GM12873 (cell line): ENCODE measurements around the gene GGT5.

ENCODE experiments used
- TF ChIP-seq, protein P1 (sequence below): IDR thresholded peaks from 2 replicates; pipeline ENCODE4 v1.5.1; 2012; ENCODE audit warnings: low read depth, mild to moderate bottlenecking, moderate library complexity, low read length, control low read depth; ENCODE audit not compliant: insufficient read depth; ENCODE audit errors: missing control alignments

GGT5 gene

DNA sequence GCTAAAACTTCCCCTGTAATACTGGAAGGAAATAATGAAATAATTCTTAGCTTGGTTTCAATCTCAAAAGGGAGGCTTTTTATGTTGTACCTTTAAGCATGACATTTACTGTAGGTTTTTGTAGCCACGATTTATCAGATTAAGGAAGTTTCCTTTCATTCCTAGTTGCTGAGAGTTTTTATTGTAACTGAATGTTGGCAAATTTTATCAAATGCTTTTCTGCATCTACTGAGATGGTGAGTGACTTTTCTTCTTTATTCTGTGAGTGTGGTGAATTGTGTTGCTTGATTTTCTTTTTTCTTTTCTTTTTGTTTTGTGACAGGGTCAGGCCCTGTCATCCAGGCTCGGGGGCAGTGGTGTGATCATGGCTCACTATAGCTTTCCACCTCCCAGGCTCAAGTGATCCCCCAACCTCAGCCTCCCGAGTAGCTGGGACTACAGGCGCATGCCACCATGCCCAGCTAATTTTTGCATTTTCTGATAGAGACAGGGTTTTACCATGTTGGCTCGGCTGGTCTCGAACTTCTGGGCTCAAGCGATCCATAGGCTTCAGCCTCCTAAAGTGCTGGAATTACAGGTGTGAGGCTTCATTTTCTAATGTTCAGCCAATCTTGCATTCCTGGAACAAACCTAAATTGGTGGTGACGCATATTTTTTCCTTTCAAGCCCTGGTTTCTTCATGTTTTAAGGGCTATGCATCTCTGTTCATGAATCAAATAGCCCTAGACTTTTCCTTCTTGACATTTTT is 37.4 kb downstream of the GGT5 start:
- TF ChIP-seq, protein P1, sequence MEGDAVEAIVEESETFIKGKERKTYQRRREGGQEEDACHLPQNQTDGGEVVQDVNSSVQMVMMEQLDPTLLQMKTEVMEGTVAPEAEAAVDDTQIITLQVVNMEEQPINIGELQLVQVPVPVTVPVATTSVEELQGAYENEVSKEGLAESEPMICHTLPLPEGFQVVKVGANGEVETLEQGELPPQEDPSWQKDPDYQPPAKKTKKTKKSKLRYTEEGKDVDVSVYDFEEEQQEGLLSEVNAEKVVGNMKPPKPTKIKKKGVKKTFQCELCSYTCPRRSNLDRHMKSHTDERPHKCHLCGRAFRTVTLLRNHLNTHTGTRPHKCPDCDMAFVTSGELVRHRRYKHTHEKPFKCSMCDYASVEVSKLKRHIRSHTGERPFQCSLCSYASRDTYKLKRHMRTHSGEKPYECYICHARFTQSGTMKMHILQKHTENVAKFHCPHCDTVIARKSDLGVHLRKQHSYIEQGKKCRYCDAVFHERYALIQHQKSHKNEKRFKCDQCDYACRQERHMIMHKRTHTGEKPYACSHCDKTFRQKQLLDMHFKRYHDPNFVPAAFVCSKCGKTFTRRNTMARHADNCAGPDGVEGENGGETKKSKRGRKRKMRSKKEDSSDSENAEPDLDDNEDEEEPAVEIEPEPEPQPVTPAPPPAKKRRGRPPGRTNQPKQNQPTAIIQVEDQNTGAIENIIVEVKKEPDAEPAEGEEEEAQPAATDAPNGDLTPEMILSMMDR = no peak

DNA sequence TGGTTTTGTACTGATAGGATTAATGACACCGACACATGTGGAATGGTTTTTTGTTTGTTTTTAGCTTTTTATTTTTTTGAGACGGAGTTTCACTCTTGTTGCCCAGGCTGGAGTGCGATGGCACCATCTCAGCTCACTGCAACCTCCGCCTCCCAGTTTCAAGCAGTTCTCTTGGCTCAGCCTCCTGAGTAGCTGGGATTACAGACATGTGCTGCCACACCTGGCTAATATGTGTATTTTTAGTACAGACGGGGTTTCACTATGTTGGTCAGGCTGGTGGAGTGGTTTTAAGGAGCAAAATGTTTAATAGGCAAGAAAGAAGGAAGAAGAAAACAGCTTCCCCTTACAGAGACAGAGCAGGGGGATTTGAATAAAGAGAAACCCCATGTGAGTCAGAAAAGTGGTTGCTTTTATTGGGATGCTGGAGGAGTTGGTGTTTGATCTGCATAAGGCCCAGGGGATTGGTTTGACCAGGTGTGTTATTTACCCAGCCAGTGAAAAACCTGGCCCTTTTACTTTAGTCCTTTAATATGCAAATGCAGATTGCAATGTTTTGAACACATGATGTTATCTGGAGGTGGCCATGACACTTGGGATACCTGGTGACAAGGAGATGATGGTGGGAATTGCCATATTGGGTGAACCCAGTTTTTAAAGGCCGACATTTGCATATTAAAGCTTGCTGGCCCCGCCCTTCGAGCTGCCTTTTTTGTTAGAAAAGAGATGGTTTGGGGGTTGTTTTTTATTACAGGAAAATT is 39.3 kb downstream of the GGT5 start:
- TF ChIP-seq, protein P1 = no peak

DNA sequence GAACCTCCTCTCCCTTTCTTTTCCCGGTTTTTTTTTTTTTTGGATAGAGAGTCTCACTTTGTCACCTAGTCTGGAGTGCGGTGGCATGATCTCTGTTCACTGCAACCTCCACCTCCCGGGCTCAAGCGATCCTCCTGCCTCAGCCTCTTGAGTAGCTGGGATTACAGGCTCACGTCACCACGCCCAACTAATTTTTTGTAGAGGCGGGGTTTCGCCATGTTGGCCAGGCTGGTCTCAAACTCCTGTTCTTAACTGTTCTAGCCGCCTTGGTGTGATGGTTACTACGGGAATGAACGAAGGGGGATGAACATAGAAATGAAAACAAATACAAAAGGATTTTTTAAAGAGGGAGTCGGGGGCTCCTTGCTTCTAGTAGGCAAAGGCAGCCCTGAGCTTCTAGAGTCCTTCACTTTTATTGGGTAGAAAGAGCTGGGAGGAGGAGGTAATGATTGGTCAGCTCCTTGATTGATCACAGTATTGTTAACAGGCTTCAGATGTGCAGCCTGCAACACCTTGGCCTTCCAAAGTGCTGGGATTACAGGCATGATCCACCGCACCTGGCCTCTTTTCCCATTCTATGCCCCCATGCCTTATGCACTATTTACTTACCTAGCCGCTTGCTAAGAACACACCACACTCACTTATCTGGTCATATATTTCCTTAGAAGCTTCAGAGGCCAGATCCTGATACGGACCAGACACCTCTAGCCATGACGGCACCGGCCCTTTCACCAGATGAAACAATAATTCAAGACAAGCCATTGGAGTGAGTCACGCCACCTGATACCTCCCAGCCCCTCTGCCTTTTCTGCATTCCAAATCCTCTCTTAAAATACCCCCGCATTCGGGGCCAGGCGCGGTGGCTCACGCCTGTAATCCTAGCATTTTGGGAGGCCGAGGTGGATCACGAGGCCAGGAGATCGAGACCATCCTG is 42.9 kb downstream of the GGT5 start:
- TF ChIP-seq, protein P1 = no peak

DNA sequence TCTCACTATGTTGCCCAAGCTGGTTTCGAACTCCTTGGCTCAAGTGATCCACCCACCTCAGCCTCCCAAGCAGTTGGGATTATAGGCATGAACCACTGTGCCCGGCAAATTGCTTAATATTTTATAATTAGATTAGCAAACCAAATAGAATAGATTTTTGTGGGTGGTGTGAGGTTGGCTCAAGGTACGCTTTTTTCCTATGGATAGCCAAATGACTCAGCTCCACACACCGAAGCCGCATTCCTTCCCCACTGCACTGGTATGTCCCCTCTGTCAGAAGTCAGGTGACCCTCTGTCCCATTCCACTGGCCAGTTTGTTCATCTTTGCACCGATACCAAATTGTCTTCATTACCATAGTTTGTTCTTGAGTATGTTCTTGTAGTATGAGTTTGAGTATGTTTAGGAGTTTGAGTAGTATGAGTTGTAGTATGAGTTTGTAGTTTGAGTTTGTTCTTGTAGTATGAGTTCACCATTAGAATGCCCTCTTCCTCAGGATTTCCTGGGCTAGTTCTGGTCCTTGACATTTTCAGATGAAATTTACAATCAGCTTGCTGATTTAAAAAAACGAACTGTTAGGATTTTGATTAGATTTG is 44.2 kb downstream of the GGT5 start:
- TF ChIP-seq, protein P1 = no peak

DNA sequence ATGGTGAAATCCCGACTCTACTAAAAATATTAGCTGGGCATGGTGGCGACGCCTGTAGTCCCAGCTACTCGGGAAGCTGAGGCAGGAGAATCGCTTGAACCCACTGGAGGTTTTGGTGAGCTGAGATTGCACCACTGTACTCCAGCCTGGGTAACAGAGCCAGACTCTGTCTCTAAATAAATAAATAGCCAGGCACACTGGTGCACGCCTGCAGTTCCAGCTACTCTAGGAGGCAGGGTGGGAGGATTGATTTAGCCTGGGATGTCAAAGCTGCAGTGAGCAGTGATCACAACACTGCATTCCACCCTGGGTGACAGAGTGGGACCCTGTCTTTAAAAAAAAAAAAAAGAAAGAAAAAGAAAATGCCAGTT is 46.2 kb downstream of the GGT5 start:
- TF ChIP-seq, protein P1 = no peak

DNA sequence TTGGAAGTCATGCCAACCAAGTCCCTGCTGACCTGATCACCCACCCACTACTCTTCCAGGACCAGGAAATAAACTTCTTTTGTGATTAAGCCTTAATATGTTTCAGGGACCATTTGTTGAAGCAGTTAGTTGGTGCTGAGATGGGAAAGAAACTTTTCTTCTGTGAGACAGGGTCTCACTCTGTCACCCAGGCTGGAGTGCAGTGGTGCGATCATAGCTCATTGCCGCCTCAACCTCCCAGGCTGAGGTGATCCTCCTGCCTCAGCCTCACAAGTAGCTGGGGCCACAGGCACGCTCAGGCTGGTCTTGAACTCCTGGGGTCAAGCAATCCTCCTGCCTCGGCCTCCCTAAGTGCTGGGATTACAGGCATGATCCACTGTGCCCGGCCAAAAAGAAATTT is 53.0 kb downstream of the GGT5 start:
- TF ChIP-seq, protein P1 = no peak
